Stimulated activated CD4-positive, alpha-beta T cell treated with anti-CD3 and anti-CD28 coated beads, Interleukin-15, amount 100 ng/mL, for 48 hours (primary cell): ENCODE measurements around the gene GPR149.

Experiments used
- DNase-seq, 2 donors: peaks; one replicate each; pipeline ENCODE4 v3.0.0-alpha.2; 2020; ENCODE audit warnings: low read depth in 2 of 2

Gene GPR149

DNA sequence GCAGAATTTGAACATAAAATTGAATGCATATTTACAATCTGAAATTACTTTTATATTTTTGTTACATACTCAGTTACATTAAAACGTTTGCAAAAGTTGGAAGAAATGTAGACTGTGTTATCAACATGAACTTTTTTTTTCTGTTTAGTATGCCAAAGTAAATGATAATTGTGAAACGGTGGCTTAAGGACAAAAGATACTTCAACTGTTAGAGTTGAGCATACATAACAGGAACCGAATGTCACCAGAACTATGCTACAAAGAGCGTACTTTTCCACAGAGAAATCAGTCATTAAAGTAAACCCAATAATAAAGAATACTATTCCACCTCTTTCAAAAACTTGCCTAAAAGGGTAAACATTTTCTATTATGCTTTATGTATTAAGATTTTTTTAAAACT, 91.4 kb downstream of the GPR149 start:
- DNase-seq = no peak

DNA sequence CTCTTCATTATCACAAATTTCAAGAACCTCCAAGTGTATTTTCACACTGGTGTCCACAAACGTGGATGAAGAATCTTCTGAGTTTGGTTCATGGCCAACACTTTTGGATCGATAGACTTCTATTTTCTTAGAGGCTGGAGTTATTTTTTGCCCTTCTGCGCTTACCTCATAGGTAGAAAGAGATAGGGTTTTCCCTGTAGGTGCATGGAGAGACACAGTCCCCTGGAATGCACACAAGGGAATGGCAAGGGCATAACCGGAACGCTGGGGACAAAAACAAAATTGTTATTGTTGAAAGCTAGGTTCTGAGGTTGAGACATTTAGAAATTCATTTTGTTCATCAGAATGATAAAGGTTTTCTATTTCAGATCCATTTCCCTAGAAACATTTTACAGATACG, 92.0 kb downstream of the GPR149 start:
- no peak for DNase-seq

DNA sequence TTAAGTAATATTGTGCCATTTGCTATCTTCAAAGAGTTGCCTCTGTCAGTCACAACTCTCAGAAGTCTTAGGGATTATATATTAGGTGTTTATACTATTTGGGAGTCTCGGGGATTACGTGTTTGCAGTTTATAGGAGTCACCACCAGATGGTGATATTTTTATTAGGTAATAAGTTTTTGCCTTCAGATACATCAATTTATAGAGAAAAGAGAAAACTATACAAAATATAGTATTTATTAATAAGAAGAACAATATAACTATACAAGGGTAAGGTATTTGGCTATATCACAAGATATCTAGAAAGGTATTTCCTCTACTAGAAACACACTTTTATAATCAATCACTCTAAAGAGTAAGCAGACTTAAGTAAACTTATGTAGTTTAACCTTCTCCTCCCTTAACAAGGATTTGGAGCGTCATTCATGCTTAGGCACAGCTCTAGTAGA, 95.0 kb downstream of the GPR149 start:
- no peak for DNase-seq

DNA sequence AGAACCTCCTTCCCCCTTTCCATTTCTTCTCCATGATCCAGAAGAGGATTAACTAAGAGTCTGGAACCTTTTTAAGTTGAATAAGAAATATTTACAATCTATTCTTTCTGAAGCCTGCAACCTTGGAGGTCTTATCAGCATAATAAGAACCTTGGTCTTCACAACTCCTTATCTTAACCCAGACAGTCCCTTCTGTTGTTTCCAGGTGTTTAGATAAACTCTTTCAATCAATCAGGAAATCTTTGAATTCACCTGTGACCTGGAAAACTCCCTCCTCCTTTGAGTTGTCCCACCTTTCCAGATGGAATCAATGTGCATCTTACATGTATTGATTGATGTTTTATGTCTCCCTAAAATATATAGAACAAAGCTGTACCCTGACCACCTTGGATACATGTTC, 102.1 kb downstream of the GPR149 start:
- DNase-seq = no peak

DNA sequence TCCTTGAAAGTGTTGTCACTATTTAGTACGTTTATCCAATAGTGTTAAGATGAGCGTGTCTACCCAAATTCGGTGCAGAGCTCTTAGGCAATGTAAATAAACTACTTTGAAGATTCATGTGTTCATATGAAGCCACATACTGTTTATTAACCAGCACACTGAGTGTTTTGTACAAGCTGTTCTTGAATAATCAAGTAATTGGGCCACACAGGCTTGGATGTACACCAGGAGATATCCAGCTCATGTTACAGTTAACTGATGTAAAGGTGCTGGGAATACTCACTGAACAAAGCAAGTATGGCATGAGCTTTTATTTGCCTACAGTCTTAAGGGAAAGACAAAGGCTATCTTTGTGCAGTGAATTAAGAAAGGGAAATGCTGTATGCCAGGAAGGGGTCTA, 105.1 kb downstream of the GPR149 start:
- no peak for DNase-seq

DNA sequence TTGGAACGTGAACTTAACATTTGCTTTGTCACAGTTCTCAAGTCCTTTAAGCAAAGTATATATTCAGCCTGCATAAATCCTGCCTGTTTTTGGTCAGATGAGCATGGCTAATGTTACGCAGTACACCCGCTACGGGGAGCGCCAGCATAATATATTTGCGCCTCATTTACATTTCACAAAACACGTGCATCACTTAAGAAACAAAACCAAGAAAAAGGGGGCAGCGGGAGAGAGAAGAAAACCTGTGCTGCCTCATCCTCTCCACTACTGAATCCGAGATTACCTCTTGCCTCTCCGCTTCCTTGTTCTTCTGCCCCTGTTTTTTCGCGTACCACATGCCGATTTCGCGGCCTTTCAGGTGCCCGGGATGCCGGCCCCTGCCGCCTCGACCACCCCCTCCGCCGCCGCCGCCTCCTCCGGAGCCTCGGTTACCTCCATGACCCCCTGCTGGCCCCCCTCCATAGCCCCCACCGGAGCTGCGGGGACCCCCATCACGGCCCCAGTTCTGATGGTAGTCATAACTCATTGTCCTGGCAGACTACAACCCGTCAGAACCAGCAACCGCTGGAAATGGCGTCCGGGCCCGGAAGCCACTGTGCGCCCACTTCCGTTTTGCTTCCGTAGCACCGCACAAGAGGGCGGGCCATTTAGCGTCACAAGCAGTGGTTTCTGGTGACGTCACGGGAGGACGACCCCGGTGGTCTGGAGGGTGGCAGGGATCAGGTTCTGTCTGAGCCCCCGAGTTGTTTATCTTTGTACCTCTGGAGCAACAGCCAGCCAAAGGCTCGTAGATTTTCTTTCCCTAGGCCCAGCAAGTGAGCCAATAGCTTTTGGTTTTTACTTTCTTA, 105.9 kb downstream of the GPR149 start, which contains the start of gene DHX36:
Gene DHX36 (minus strand): TSS at position 597 of the 848 bp plus-strand sequence. CDS start 71 bp downstream, at position 526.
- peak; percentile 77 to 82 for DNase-seq

DNA sequence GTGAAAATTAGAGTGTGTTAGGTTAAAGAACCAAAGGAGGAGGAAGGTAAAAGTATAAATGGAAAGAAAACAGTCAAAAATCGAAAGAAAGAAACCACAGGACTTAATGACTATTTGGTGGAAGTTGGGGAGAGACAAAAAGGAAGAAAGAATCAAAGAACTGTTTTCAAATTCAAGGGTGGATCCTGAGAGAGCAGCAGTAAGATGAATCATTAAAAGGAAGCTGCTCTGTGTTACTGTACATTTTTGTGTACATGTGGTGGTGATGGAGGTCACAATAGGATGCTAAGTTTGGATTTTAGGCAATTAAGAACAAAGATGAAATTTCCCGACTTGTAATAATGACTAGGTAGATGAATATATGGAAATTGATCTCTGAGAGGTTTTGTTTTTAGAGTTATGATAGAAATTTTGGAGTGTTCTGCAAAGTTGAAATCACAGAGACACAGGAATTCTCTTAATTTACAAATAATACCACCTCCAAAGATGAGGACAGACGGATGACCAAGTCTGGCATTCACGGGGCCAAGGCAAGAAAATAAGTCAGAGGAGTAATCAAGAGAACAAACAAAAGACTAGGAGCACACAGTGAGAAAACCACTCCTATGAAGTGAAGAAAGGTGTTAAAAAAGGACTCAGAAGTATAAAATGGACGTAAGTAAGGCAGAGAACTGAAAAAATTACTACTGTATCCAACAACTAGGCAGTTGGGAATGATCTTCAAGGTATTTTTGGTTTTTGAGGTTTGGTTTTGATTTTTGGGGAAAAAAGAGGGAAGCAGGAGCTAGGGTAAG, 112.8 kb downstream of the GPR149 start:
- no peak for DNase-seq

DNA sequence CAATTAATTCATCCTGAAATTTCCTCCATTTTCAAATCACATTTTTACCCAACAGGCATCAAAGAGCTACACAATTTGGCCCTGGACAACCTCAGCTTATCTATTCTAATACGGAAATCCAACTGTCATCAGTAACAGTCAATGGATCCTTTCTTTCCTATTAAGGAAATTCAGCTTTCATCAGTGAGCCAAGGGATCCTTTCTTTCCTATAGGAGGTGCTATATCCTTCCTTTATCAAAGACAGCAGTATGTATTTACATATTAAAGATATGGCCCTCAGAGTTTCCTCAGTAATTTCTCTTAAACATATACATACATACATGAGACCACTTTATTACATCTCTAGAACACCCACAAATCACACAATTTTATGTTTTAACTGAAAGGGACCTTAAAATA, 115.8 kb downstream of the GPR149 start:
- DNase-seq = no peak

DNA sequence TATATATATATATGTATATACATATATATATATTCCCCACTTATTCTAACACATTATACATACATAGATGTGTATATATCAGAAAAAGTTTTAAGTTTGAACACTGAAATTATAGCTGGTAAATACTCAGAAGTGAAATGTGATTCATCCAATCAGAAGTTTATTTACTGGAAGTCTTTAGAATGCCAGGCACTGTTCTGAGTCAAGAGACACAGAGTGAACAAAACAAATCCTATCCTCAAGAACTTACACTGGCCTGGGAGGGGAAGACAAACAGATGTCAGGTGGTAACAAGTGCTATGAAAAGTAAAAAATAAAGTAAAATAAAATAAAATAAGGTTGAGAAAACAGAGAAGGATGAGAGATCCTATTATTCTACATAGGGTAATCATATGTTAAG, 119.2 kb downstream of the GPR149 start:
- no peak for DNase-seq

DNA sequence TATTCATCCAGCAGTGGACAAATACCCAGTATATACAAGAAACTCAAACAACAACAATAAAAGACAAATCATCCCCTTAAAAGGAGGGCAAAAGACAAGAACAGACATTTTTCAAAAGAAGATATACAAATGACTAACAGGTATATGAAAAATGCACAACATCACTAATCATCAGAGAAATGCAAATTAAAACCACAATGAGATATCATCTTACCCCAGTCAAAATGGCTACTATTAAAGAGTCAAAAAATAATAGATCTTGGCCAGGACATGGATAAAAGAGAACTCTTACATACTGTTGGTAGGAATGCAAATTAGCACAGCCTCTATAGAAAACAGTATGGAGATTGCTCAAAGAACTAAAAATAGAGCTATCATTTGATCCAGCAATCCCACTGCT, 122.6 kb downstream of the GPR149 start:
- DNase-seq = no peak

DNA sequence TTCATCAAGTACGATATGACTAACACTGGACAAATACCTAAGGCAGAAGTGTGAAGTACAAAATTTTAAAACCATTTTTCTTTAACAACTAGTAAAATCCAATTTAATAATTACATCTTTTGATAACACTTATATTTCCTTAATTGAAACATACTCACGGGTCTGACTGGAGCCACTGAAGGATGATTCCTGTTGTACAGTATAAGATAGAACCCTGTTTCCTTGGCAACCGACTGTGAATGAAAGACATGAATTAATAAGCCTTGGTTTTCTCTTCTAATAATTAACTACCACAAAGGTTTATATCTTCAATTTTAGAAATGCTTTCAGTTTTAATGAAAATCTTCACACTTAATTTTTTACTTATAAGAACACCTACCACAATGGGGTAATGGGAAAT, 125.1 kb downstream of the GPR149 start:
- DNase-seq = no peak

DNA sequence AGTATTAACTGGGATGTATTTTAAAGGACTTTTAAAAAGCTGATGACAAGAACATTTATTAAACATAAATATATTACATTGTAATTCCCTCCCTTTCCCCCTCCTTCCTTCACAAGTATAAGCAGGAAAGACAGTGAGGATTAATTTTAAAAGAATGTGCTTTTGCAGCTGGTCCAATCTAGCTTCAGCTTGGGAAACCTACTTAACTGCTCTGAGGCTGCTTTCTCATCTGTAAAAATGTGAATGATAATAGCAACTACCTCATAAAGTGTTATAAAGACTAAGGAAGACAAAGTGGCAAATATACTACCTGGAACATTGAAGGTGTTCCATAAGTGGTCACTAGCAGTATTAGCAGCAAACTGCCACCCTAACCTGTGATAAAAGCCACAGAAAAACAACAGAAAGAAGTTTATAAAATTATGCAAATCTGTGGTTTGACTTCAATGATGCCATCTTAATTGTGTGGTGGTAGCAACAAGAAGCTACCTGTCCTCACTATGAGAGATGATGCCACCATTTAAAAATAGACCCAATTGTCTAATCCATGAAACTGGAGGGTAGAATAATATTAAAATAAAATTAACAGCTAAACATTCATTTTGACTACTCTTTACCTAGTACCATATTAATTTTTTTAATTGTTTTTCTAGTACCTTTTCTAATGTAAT, 125.7 kb downstream of the GPR149 start:
- no peak for DNase-seq

DNA sequence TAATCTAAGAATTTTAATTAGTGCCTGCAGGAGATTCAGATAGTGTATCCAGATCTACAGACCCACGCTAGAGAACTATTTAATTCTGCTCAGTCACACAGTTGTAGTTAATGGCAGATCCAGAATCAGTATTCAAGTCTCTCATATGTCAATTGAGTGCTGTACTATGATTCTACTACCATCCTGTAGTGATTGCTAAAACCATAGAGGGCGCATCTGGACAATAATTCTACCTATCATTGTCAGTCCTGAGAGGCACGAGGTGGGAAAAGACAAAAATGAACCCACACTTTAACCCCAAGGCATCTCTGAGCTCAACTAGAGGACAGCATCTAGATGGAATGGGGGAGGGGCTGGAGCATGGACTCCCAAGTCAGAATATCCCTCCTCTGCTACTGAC, 128.4 kb downstream of the GPR149 start:
- DNase-seq = no peak

DNA sequence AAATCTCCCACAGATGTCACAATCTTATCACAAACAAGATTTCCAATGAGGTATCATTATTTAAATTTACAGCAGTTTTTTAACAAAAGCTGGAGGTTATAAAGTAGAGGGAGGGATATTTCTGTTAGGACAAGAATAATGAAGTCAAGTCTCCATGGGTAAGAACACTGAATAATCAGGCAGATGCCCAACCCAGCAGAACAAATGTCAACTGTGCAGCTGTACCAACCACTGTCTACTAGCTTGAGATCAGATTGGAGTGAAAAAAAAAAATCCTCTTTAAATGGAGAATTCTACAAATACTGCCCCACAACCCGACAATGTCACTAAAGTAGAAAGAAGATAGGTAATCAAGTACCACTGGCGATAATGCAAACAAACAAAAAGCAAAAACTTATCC, 136.0 kb downstream of the GPR149 start:
- DNase-seq = no peak

DNA sequence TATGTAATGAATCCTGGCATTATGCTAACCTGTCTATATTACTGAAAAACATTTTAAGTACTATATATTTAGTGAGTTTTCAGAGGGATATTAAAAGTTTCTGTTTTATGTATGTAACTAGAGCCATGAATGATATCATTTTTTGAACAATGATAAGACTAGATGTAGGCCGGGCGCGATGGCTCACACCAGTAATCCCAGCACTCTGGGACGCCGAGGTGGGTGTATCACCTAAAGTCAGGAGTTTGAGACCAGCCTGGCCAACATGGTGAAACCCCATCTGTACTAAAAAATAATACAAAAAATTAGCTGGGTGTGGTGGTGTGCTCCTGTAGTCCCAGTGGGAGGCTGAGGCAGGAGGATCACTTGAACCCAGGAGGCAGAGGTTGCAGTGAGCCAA, 139.8 kb downstream of the GPR149 start:
- no peak for DNase-seq
